K562 (cell line): ENCODE data around the gene SPATA32. TPM values are rescaled to one million over a fixed set of nuclear protein-coding genes. Genes with fewer than 3 reads are reported as not detected.

ENCODE experiments used
- ATAC-seq: fragments of 200-7000 bp; cut with Tn5 transposase; 3 replicates; pipeline ENCODE4 v1.9.1; 2020; ENCODE audit warnings: moderate library complexity
- BruUV-seq: library from RNA; stranded (reverse); fragments of 400-500 nt; replicated peaks from 2 replicates; lab custom pipeline; 2021; lab: Mats Ljungman, UMichigan
- CTCF ChIA-PET: fragments of 300-600 bp; formaldehyde crosslinking; extraction: SDS; loops from one replicate; lab custom pipeline; 2021; ENCODE audit warnings: low intra/inter-chr PET ratio; lab: Yijun Ruan, JAX
- POLR2A ChIA-PET: fragments of 300-600, 350-650 bp; sonication (Branson Sonifier 250); formaldehyde crosslinking; extraction: SDS; loops from one replicate; lab custom pipeline; 2021; ENCODE audit warnings: antibody characterized with exemption, inconsistent platforms; lab: Yijun Ruan, JAX
- DNase-seq, 4 experiments: peaks; one replicate each; pipeline versions ENCODE4 v3.0.0 to v3.0.0-alpha.2; 2011 to 2018; ENCODE audit warnings: low spot score in 3 of 4, mixed read lengths in 3 of 4; ENCODE audit errors: extremely low read depth in 1 of 4
- FAIRE-seq: peaks from 2 replicates; lab custom pipeline; 2011; peaks lifted over from hg19 to GRCh38; lab: Jason Lieb, UNC
- H2AFZ ChIP-seq: 2 replicates; pipeline ENCODE4 v1.6.0; 2011; ENCODE audit warnings: low read depth, low read length, control low read depth, inconsistent platforms
- H3K27ac ChIP-seq: fragments of 200-600 bp; 3 replicates; pipeline ENCODE4 v1.8.0; 2011; ENCODE audit warnings: low read depth, mild to moderate bottlenecking, control low read depth, inconsistent platforms, low read length, moderate library complexity, mixed read lengths; ENCODE audit errors: extremely low read depth
- H3K27me3 ChIP-seq, 2 experiments: fragments of 300-600 bp in 1 of 2; 2 replicates in 1 of 2; 3 replicates in 1 of 2; pipeline versions ENCODE4 v1.6.0 to v1.8.0; 2011; ENCODE audit warnings: inconsistent platforms in 2 of 2, low read length in 2 of 2, mild to moderate bottlenecking in 1 of 2, mixed read lengths in 1 of 2, moderate library complexity in 1 of 2; ENCODE audit not compliant: control insufficient read depth in 2 of 2, insufficient read depth in 2 of 2
- H3K36me3 ChIP-seq: fragments of 300-600 bp; 3 replicates; pipeline ENCODE4 v1.8.0; 2011; ENCODE audit warnings: mild to moderate bottlenecking, low read length, inconsistent platforms; ENCODE audit not compliant: control insufficient read depth, insufficient read depth
- H3K4me1 ChIP-seq, 2 experiments: fragments of 200-600 bp in 1 of 2; replicated peaks in 1 of 2; 2 replicates in 1 of 2; 3 replicates in 1 of 2; pipeline versions ENCODE4 v1.5.1 to v1.8.0; 2011; ENCODE audit warnings: inconsistent platforms in 2 of 2, low read length in 2 of 2, mild to moderate bottlenecking in 1 of 2, mixed read lengths in 1 of 2, moderate library complexity in 1 of 2; ENCODE audit not compliant: control insufficient read depth in 2 of 2, insufficient read depth in 2 of 2
- H3K4me2 ChIP-seq: 2 replicates; pipeline ENCODE4 v1.6.1; 2011; ENCODE audit warnings: low read length, control low read depth, inconsistent platforms, mixed read lengths; ENCODE audit not compliant: insufficient read depth
- H3K4me3 ChIP-seq: fragments of 200-600 bp; sonication (generic), shearing (Covaris generic); 2 replicates; pipeline ENCODE4 v1.5.1; 2016; ENCODE audit warnings: control low read depth, inconsistent platforms
- H3K79me2 ChIP-seq: fragments of 200-600 bp; 3 replicates; pipeline ENCODE4 v1.8.0; 2011; ENCODE audit warnings: low read length, inconsistent platforms; ENCODE audit not compliant: control insufficient read depth, insufficient read depth
- H3K9ac ChIP-seq, 2 experiments: 2 replicates each; pipeline versions ENCODE4 v1.6.0 to v1.6.1; 2011; ENCODE audit warnings: low read depth in 2 of 2, low read length in 2 of 2, control low read depth in 1 of 2, inconsistent platforms in 1 of 2, mild to moderate bottlenecking in 1 of 2, mixed read lengths in 1 of 2; ENCODE audit not compliant: insufficient read depth in 1 of 2
- H3K9me1 ChIP-seq: one replicate; pipeline ENCODE4 v1.6.0; 2011; ENCODE audit warnings: inconsistent platforms, mild to moderate bottlenecking, low read length, moderate library complexity; ENCODE audit not compliant: control insufficient read depth, insufficient read depth
- H3K9me3 ChIP-seq: replicated peaks from 2 replicates; pipeline ENCODE4 v1.5.1; 2011; ENCODE audit warnings: low read depth, low read length, inconsistent platforms; ENCODE audit not compliant: control insufficient read depth, insufficient read depth
- H4K20me1 ChIP-seq: replicated peaks from 2 replicates; pipeline ENCODE4 v1.6.1; 2011; ENCODE audit warnings: low read length, inconsistent platforms, mixed read lengths; ENCODE audit not compliant: control insufficient read depth, insufficient read depth
- EP400 ChIP-seq: fragments of 450-650 bp; IDR thresholded peaks from 2 replicates; pipeline ENCODE4 v1.6.1; 2017; ENCODE audit warnings: antibody characterized with exemption, mild to moderate bottlenecking, moderate library complexity
- FOSL1 ChIP-seq: fragments of 200-800 bp; sonication (Bioruptor generic); conservative IDR thresholded peaks from 2 replicates; pipeline ENCODE4 v1.6.1; 2016; ENCODE audit warnings: missing genetic modification characterization, missing compliant biosample characterization
- KLF6 ChIP-seq: fragments of 250-450 bp; sonication (Bioruptor Pico); IDR thresholded peaks from 2 replicates; pipeline ENCODE4 v1.4.0; 2020; ENCODE audit warnings: mild to moderate bottlenecking, moderate library complexity, borderline replicate concordance
- MXI1 ChIP-seq: IDR thresholded peaks from 2 replicates; pipeline ENCODE4 v1.6.1; 2011; ENCODE audit warnings: low read depth, mild to moderate bottlenecking, improper control_type of control experiment, low read length
- NFIC ChIP-seq: fragments of 450-650 bp; IDR thresholded peaks from 2 replicates; pipeline ENCODE4 v1.6.1; 2017; ENCODE audit warnings: mild to moderate bottlenecking, inconsistent platforms
- TAL1 ChIP-seq: fragments of 450-650 bp; IDR thresholded peaks from 2 replicates; pipeline ENCODE4 v1.6.1; 2016; ENCODE audit warnings: mild to moderate bottlenecking
- ZNF592 ChIP-seq: fragments of 450-650 bp; IDR thresholded peaks from 2 replicates; pipeline ENCODE4 v1.6.1; 2017; ENCODE audit warnings: antibody characterized with exemption, mild to moderate bottlenecking
- WGBS: fragments of 100-300 bp; shearing (Covaris generic); methylation state at CpG from one replicate; pipeline ENCODE4 v1.1.6; 2016; ENCODE audit warnings: low coverage, mixed read lengths; ENCODE audit not compliant: insufficient coverage; ENCODE audit errors: missing lambda C conversion rate; 5-methylcytosine and 5-hydroxymethylcytosine counted together
- in situ Hi-C: fragments of 300-500 bp; cut with MboI; formaldehyde crosslinking; loops from 4 replicates; pipeline ENCODE4 v1.15.0; 2018; ENCODE audit warnings: inconsistent platforms, mixed read lengths
- intact Hi-C: fragments of 100-400 bp; cut with micrococcal nuclease; formaldehyde crosslinking; loops from 2 replicates; pipeline ENCODE4 v1.14.2; 2022
- polyA plus RNA-seq, 8 experiments: library from polyadenylated mRNA; depleted of rRNA in 4 of 8; stranded (reverse) in 5 of 8; unstranded in 3 of 8; fragments of >200 nt; fragmentation: Nextera tagmentation in 2 of 8; fragmentation: Illumina TruSeq in 1 of 8; extraction: Ambion mirVana in 2 of 8; extraction: Trizol in 1 of 8; gene quantifications; 2 replicates each; pipeline versions ENCODE4 v1.2.1 to v1.2.3, GENCODE V29; 2011 to 2014; ENCODE audit warnings: inconsistent platforms in 1 of 8, missing spikeins in 1 of 8
- total RNA-seq, 7 experiments: library from RNA; depleted of rRNA in 6 of 7; stranded (reverse); fragments of >200 nt in 6 of 7; fragmentation: Illumina TruSeq in 2 of 7; extraction: Trizol in 2 of 7; gene quantifications; 2 replicates each; pipeline versions ENCODE4 v1.2.1 to v1.2.3, GENCODE V29; 2011 to 2021; ENCODE audit warnings: low replicate concordance in 1 of 7
- TF ChIP-seq, protein P1 (sequence below): fragments of 450-650 bp; IDR thresholded peaks from 2 replicates; pipeline ENCODE4 v1.6.1; 2017; ENCODE audit warnings: mild to moderate bottlenecking, moderate library complexity

The SPATA32 gene
- total and polyA plus RNA-seq, 9 of the 15 experiments (the other 6 are each of a cell fraction or from before 2014, with no cell fraction given): 0.03 to 0.06 TPM; not detected in 7

GRCh38 chr17:45253879-45254278, 8.0 kb downstream of the SPATA32 start:
- POLR2A ChIA-PET: interaction anchor here (0.7 to 2.1 kb wide), 4 partner anchors 19 to 118 kb away, joined by 3 to 5 read pairs (median 4); no protein-coding TSS in a partner anchor
- CTCF ChIA-PET: interaction anchor here (0.6 kb wide), 1 partner anchor 174 kb away, joined by 3 read pairs; no protein-coding TSS in a partner anchor
- peaks cover 51 to 74% of the 10 kb centered on the region in 2 experiments for H3K4me1 ChIP-seq

More at GRCh38 chr17:45253879-45254278, 8.0 kb downstream of the SPATA32 start:
- FAIRE-seq (no peak), DNase-seq (peak; percentile 39 to 46 (median 40)), ATAC-seq (0 out of 3 replicates have a peak, but pooled peaks have one; percentile 4)
- intact Hi-C loops: no loop called here
- no TSS peak for BruUV-seq
- Histone ChIP-seq H3K36me3 (peaks cover 18% of the 10 kb centered on the region; the same call in 2 of the 3 replicates), H3K27ac (peak overlapping the region; percentile 86), H3K9ac (peak overlapping the region; percentile 21 to 62), H3K27me3 (no peaks in the 10 kb centered on the region), H3K4me3 (no peak overlapping the region), H4K20me1 (no peaks in the 10 kb centered on the region), H3K9me3 (no peaks in the 10 kb centered on the region; the same call in 1 of the 2 replicates), H3K9me1 (no peaks in the 10 kb centered on the region), H3K79me2 (peaks cover 25% of the 10 kb centered on the region), H3K4me2 (peak overlapping the region; percentile 13; the same call in 1 of the 2 replicates), H2AFZ (peak overlapping the region; percentile 41; the same call in 1 of the 2 replicates)
- in situ Hi-C loops: no loop called here
- WGBS: 60% methylated on average over 4 of the region's 4 CpGs
- TF ChIP-seq MXI1: no peak
- no peak for TF ChIP-seq KLF6 (CRISPR knock-in tag)
- TF ChIP-seq NFIC: peak; percentile 91
- TF ChIP-seq, protein P1, sequence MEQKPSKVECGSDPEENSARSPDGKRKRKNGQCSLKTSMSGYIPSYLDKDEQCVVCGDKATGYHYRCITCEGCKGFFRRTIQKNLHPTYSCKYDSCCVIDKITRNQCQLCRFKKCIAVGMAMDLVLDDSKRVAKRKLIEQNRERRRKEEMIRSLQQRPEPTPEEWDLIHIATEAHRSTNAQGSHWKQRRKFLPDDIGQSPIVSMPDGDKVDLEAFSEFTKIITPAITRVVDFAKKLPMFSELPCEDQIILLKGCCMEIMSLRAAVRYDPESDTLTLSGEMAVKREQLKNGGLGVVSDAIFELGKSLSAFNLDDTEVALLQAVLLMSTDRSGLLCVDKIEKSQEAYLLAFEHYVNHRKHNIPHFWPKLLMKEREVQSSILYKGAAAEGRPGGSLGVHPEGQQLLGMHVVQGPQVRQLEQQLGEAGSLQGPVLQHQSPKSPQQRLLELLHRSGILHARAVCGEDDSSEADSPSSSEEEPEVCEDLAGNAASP: no peak
- no peak for TF ChIP-seq TAL1
- TF ChIP-seq ZNF592: peak; percentile 69
- TF ChIP-seq FOSL1 (tag): no peak
- no peak for TF ChIP-seq EP400
